Measurements from ENCODE around the gene GCC1. TPM values are rescaled to one million over a fixed set of nuclear protein-coding genes. Genes with fewer than 3 reads are reported as not detected.
"Not testable (repeated sequence)": the region's sequence is repeated elsewhere in the genome, so short reads cannot be mapped to it uniquely, and the experiment has no call there.

The GCC1 gene
- total RNA-seq, 2 donors from 2014 or later: 9.6 to 11.0 TPM

DNA sequence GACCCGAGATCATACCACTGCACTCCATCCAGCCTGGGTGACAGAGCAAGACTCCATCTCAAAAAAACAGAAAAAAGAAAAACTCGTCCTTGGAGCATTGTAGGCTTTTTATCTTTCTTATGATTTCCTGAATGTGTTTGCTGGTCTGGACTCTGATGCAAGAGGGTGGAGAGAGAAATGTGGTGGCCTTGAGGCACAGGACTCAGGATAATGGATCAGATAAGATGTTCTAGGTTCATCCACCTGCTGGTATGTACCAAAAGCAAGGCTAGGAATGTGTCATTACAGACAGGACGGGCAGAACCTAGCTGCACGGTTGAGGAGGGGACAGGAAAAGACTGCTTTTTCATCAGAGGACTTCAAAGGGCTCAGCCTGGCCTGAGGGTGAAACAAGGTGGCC is 33.5 kb downstream of the GCC1 start:
- intact Hi-C loops (cut with DNase I): loop anchor here in 1 of 2 donors (5.0 kb wide), 1 partner anchor 570 kb away; no protein-coding TSS in a partner anchor
- no peak for DNase-seq (ENCODE audit: low spot score)

GRCh38 chr7:127550247-127550646 is 35.1 kb downstream of the GCC1 start:
- DNase-seq (ENCODE audit: low spot score): no peak
- intact Hi-C loops (cut with DNase I): loop anchor here in 1 of 2 donors (5.0 kb wide), 1 partner anchor 572 kb away; no protein-coding TSS in a partner anchor

- intact Hi-C loops (cut with DNase I): no loop called here
- no peak for DNase-seq (ENCODE audit: low spot score)
Observed at GRCh38 chr7:127546313-127546712, 39.1 kb downstream of the GCC1 start.

- intact Hi-C loops (cut with DNase I): no loop called here
- DNase-seq (ENCODE audit: low spot score): no peak
Observed at GRCh38 chr7:127541548-127541947, 43.8 kb downstream of the GCC1 start.

- intact Hi-C loops (cut with DNase I); DNase-seq (ENCODE audit: low spot score): not testable (repeated sequence)
Observed at GRCh38 chr7:127540461-127540860, 44.9 kb downstream of the GCC1 start.

DNA sequence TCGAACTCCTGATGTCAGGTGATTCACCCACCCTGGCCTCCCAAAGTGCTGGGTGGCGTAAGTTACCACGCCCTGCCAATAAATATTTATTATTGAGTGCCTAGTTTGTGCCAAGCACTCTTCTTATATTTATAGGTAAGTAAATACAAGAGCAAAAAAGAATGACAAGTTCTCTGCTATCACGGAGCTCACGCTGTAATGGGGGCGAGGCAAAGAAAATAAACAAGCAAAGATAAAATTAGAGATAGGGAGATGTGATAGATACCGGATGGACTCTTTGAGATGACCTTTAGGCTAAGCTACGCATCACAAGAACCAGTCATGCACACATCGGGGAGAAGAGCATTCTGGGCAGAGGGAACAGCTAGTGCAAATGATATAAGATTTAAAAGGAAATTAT is 46.3 kb downstream of the GCC1 start:
- intact Hi-C loops (cut with DNase I): no loop called here
- DNase-seq (ENCODE audit: low spot score): no peak

DNA sequence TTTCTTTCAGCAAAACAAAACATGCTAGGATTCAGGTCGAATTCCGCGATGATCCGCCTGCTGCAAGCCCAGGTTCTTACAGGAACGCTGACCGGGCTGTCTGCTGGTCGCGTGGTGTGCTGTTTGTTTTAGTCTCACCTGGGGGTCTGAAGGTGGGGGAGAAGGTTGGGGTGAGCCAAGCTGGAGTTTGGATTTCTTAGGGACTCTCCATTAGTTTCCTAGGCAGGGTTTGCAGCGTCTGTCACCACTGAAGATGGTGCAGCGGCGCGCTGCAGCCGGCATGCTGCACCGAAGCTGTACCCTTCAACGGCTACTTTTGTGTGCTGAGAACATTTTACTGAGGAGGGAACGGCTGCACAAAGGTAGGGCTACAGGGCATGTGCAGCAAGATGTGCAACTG is 48.7 kb downstream of the GCC1 start:
- no peak for DNase-seq (ENCODE audit: low spot score)
- intact Hi-C loops (cut with DNase I): no loop called here

DNA sequence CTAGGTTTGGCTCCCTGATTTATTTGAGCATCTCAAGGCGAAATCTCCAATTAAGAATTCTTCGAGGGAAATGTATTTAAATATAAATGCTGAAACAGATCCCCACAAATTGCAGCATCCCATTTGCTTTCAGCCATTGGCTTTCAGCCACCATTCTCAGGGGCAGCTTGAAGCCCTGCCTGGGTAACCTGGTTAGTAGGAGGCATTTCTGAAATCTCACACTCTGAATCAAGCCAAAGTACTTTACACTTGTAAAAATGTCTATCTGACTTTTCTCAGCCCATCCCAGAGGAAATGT is 49.1 kb downstream of the GCC1 start:
- intact Hi-C loops (cut with DNase I): no loop called here
- no peak for DNase-seq (ENCODE audit: low spot score)

GRCh38 chr7:127535546-127536393 is 49.6 kb downstream of the GCC1 start:
- intact Hi-C loops (cut with DNase I): no loop called here
- DNase-seq (ENCODE audit: low spot score): no peak

GRCh38 chr7:127534636-127535035 is 50.8 kb downstream of the GCC1 start:
- no peak for DNase-seq (ENCODE audit: low spot score)
- intact Hi-C loops (cut with DNase I): no loop called here

- no peak for DNase-seq (ENCODE audit: low spot score)
- intact Hi-C loops (cut with DNase I): no loop called here
Observed at GRCh38 chr7:127532736-127533135, 52.7 kb downstream of the GCC1 start.

DNA sequence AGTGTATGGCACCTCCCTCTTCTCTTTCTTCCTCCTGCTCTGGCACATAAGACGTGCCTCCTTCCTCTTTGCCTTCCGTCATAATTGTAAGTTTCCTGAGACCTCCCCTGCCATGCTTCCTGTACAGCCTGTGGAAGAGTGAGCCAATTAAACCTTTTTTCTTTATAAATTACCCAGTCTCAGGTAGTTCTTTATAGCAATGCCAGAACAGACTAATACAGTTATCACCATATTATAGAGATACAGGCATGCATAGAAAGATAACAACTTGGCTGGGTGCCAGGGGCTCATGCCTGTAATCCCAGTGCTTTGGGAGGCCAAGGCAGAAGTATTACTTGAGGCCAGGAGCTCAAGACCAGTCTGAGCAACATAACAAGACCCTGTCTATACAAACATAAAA is 53.2 kb downstream of the GCC1 start:
- intact Hi-C loops (cut with DNase I): no loop called here
- no peak for DNase-seq (ENCODE audit: low spot score)

Other genes starting within 250 kb of the GCC1 start
- gene ZNF800, start 192.9 kb downstream of the GCC1 start, total RNA-seq: 10 to 100 TPM; 31.3 to 37.2 TPM
- gene ARF5, start 2.8 kb upstream of the GCC1 start, total RNA-seq: 10 to 100 TPM; 90.2 to 93.3 TPM
- under 1 TPM; 0.33 to 0.46 TPM for gene FSCN3, start 8.1 kb upstream of the GCC1 start, total RNA-seq
- gene PAX4, start 32.5 kb upstream of the GCC1 start, total RNA-seq: not detected
- gene SND1, start 66.6 kb upstream of the GCC1 start, total RNA-seq: 100 to 1,000 TPM; 131 to 135 TPM

Data from posterior vena cava (tissue), 2 donors.